K562 (cell line): ENCODE data around the gene CNOT6. TPM values are rescaled to one million over a fixed set of nuclear protein-coding genes. Genes with fewer than 3 reads are reported as not detected.

Experiments
- ATAC-seq: fragments of 200-7000 bp; cut with Tn5 transposase; 3 replicates; pipeline ENCODE4 v1.9.1; 2020; ENCODE audit warnings: moderate library complexity
- BruUV-seq: library from RNA; stranded (reverse); fragments of 400-500 nt; replicated peaks from 2 replicates; lab custom pipeline; 2021; lab: Mats Ljungman, UMichigan
- CTCF ChIA-PET: fragments of 300-600 bp; formaldehyde crosslinking; extraction: SDS; loops from one replicate; lab custom pipeline; 2021; ENCODE audit warnings: low intra/inter-chr PET ratio; lab: Yijun Ruan, JAX
- POLR2A ChIA-PET: fragments of 300-600, 350-650 bp; sonication (Branson Sonifier 250); formaldehyde crosslinking; extraction: SDS; loops from one replicate; lab custom pipeline; 2021; ENCODE audit warnings: antibody characterized with exemption, inconsistent platforms; lab: Yijun Ruan, JAX
- DNase-seq, 4 experiments: peaks; one replicate each; pipeline versions ENCODE4 v3.0.0 to v3.0.0-alpha.2; 2011 to 2018; ENCODE audit warnings: low spot score in 3 of 4, mixed read lengths in 3 of 4; ENCODE audit errors: extremely low read depth in 1 of 4
- FAIRE-seq: peaks from 2 replicates; lab custom pipeline; 2011; peaks lifted over from hg19 to GRCh38; lab: Jason Lieb, UNC
- H2AFZ ChIP-seq: 2 replicates; pipeline ENCODE4 v1.6.0; 2011; ENCODE audit warnings: low read depth, low read length, control low read depth, inconsistent platforms
- H3K27ac ChIP-seq: fragments of 200-600 bp; 3 replicates; pipeline ENCODE4 v1.8.0; 2011; ENCODE audit warnings: low read depth, mild to moderate bottlenecking, control low read depth, inconsistent platforms, low read length, moderate library complexity, mixed read lengths; ENCODE audit errors: extremely low read depth
- H3K27me3 ChIP-seq, 2 experiments: fragments of 300-600 bp in 1 of 2; 2 replicates in 1 of 2; 3 replicates in 1 of 2; pipeline versions ENCODE4 v1.6.0 to v1.8.0; 2011; ENCODE audit warnings: inconsistent platforms in 2 of 2, low read length in 2 of 2, mild to moderate bottlenecking in 1 of 2, mixed read lengths in 1 of 2, moderate library complexity in 1 of 2; ENCODE audit not compliant: control insufficient read depth in 2 of 2, insufficient read depth in 2 of 2
- H3K36me3 ChIP-seq: fragments of 300-600 bp; 3 replicates; pipeline ENCODE4 v1.8.0; 2011; ENCODE audit warnings: mild to moderate bottlenecking, low read length, inconsistent platforms; ENCODE audit not compliant: control insufficient read depth, insufficient read depth
- H3K4me1 ChIP-seq, 2 experiments: fragments of 200-600 bp in 1 of 2; replicated peaks in 1 of 2; 2 replicates in 1 of 2; 3 replicates in 1 of 2; pipeline versions ENCODE4 v1.5.1 to v1.8.0; 2011; ENCODE audit warnings: inconsistent platforms in 2 of 2, low read length in 2 of 2, mild to moderate bottlenecking in 1 of 2, mixed read lengths in 1 of 2, moderate library complexity in 1 of 2; ENCODE audit not compliant: control insufficient read depth in 2 of 2, insufficient read depth in 2 of 2
- H3K4me2 ChIP-seq: 2 replicates; pipeline ENCODE4 v1.6.1; 2011; ENCODE audit warnings: low read length, control low read depth, inconsistent platforms, mixed read lengths; ENCODE audit not compliant: insufficient read depth
- H3K4me3 ChIP-seq: fragments of 200-600 bp; sonication (generic), shearing (Covaris generic); 2 replicates; pipeline ENCODE4 v1.5.1; 2016; ENCODE audit warnings: control low read depth, inconsistent platforms
- H3K79me2 ChIP-seq: fragments of 200-600 bp; 3 replicates; pipeline ENCODE4 v1.8.0; 2011; ENCODE audit warnings: low read length, inconsistent platforms; ENCODE audit not compliant: control insufficient read depth, insufficient read depth
- H3K9ac ChIP-seq, 2 experiments: 2 replicates each; pipeline versions ENCODE4 v1.6.0 to v1.6.1; 2011; ENCODE audit warnings: low read depth in 2 of 2, low read length in 2 of 2, control low read depth in 1 of 2, inconsistent platforms in 1 of 2, mild to moderate bottlenecking in 1 of 2, mixed read lengths in 1 of 2; ENCODE audit not compliant: insufficient read depth in 1 of 2
- H3K9me1 ChIP-seq: one replicate; pipeline ENCODE4 v1.6.0; 2011; ENCODE audit warnings: inconsistent platforms, mild to moderate bottlenecking, low read length, moderate library complexity; ENCODE audit not compliant: control insufficient read depth, insufficient read depth
- H3K9me3 ChIP-seq: replicated peaks from 2 replicates; pipeline ENCODE4 v1.5.1; 2011; ENCODE audit warnings: low read depth, low read length, inconsistent platforms; ENCODE audit not compliant: control insufficient read depth, insufficient read depth
- H4K20me1 ChIP-seq: replicated peaks from 2 replicates; pipeline ENCODE4 v1.6.1; 2011; ENCODE audit warnings: low read length, inconsistent platforms, mixed read lengths; ENCODE audit not compliant: control insufficient read depth, insufficient read depth
- ATF4 ChIP-seq: fragments of 450-650 bp; formaldehyde crosslinking; IDR thresholded peaks from 2 replicates; pipeline ENCODE4 v1.4.0; 2022; ENCODE audit warnings: mild to moderate bottlenecking, moderate library complexity
- EGR1 ChIP-seq: fragments of 450-650 bp; conservative IDR thresholded peaks from 2 replicates; pipeline ENCODE4 v1.6.1; 2017; ENCODE audit warnings: mild to moderate bottlenecking
- ESRRA ChIP-seq: fragments of 450-650 bp; IDR thresholded peaks from 2 replicates; pipeline ENCODE4 v1.6.1; 2014; ENCODE audit warnings: low read depth, mild to moderate bottlenecking, moderate library complexity, borderline replicate concordance
- HDAC2 ChIP-seq: fragments of 450-650 bp; IDR thresholded peaks from 2 replicates; pipeline ENCODE4 v1.6.1; 2016; ENCODE audit warnings: mild to moderate bottlenecking
- HOXB6 ChIP-seq: fragments of 250-450 bp; sonication (Bioruptor Pico); IDR thresholded peaks from 2 replicates; pipeline ENCODE4 v1.5.1; 2022; ENCODE audit warnings: mild to moderate bottlenecking, borderline replicate concordance
- KLF1 ChIP-seq: fragments of 450-650 bp; IDR thresholded peaks from 2 replicates; pipeline ENCODE4 v1.6.1; 2016; ENCODE audit warnings: missing genetic modification characterization, missing compliant biosample characterization
- PCBP2 ChIP-seq: fragments of 200-400 bp; formaldehyde crosslinking; IDR thresholded peaks from 2 replicates; pipeline ENCODE4 v1.6.1; 2018; ENCODE audit warnings: low read length, low read depth, mild to moderate bottlenecking, moderate library complexity; ENCODE audit not compliant: poor library complexity, severe bottlenecking
- POLR3G ChIP-seq: IDR thresholded peaks from 2 replicates; pipeline ENCODE4 v1.6.1; 2011; ENCODE audit not compliant: insufficient read length, insufficient replicate concordance; ENCODE audit errors: extremely low read depth
- PYGO2 ChIP-seq: fragments of 450-650 bp; IDR thresholded peaks from 2 replicates; pipeline ENCODE4 v1.6.1; 2016; ENCODE audit warnings: mild to moderate bottlenecking, missing genetic modification characterization, moderate library complexity, missing compliant biosample characterization
- SNIP1 ChIP-seq: fragments of 450-650 bp; IDR thresholded peaks from 2 replicates; pipeline ENCODE4 v1.7.1; 2017; ENCODE audit warnings: low read depth, mild to moderate bottlenecking
- SPI1 ChIP-seq: IDR thresholded peaks from 2 replicates; pipeline ENCODE4 v1.6.1; 2011; ENCODE audit warnings: low read depth, low read length, control low read depth, borderline replicate concordance
- WHSC1 ChIP-seq: IDR thresholded peaks from one replicate; pipeline ENCODE4 v1.6.1; 2012; ENCODE audit warnings: low read length, control low read depth, inconsistent platforms
- XRCC5 ChIP-seq: fragments of 200-400 bp; formaldehyde crosslinking; IDR thresholded peaks from 2 replicates; pipeline ENCODE4 v1.6.1; 2017; ENCODE audit warnings: low read depth, mild to moderate bottlenecking, low read length
- ZNF212 ChIP-seq: fragments of 450-650 bp; formaldehyde crosslinking; IDR thresholded peaks from 2 replicates; pipeline ENCODE4 v1.4.0; 2020; ENCODE audit warnings: mild to moderate bottlenecking
- ZNF280B ChIP-seq: fragments of 250-450 bp; sonication (Bioruptor Pico); IDR thresholded peaks from 2 replicates; pipeline ENCODE4 v1.5.1; 2021; ENCODE audit warnings: mild to moderate bottlenecking
- WGBS: fragments of 100-300 bp; shearing (Covaris generic); methylation state at CpG from one replicate; pipeline ENCODE4 v1.1.6; 2016; ENCODE audit warnings: low coverage, mixed read lengths; ENCODE audit not compliant: insufficient coverage; ENCODE audit errors: missing lambda C conversion rate; 5-methylcytosine and 5-hydroxymethylcytosine counted together
- in situ Hi-C: fragments of 300-500 bp; cut with MboI; formaldehyde crosslinking; loops from 4 replicates; pipeline ENCODE4 v1.15.0; 2018; ENCODE audit warnings: inconsistent platforms, mixed read lengths
- intact Hi-C: fragments of 100-400 bp; cut with micrococcal nuclease; formaldehyde crosslinking; loops from 2 replicates; pipeline ENCODE4 v1.14.2; 2022
- polyA plus RNA-seq, 8 experiments: library from polyadenylated mRNA; depleted of rRNA in 4 of 8; stranded (reverse) in 5 of 8; unstranded in 3 of 8; fragments of >200 nt; fragmentation: Nextera tagmentation in 2 of 8; fragmentation: Illumina TruSeq in 1 of 8; extraction: Ambion mirVana in 2 of 8; extraction: Trizol in 1 of 8; gene quantifications; 2 replicates each; pipeline versions ENCODE4 v1.2.1 to v1.2.3, GENCODE V29; 2011 to 2014; ENCODE audit warnings: inconsistent platforms in 1 of 8, missing spikeins in 1 of 8
- total RNA-seq, 7 experiments: library from RNA; depleted of rRNA in 6 of 7; stranded (reverse); fragments of >200 nt in 6 of 7; fragmentation: Illumina TruSeq in 2 of 7; extraction: Trizol in 2 of 7; gene quantifications; 2 replicates each; pipeline versions ENCODE4 v1.2.1 to v1.2.3, GENCODE V29; 2011 to 2021; ENCODE audit warnings: low replicate concordance in 1 of 7

Gene CNOT6
- total and polyA plus RNA-seq, 9 of the 15 experiments (the other 6 are each of a cell fraction or from before 2014, with no cell fraction given): 4.9 to 32.4 (median 14.0) TPM

GRCh38 chr5:180613188-180613813 lies 119.1 kb downstream of the CNOT6 start:
- CTCF ChIA-PET: no interaction called here
- intact Hi-C loops: no loop called here
- DNase-seq (no peak), ATAC-seq (no peak), FAIRE-seq (no peak)
- H2AFZ ChIP-seq: no peak overlapping the region
- H3K9ac ChIP-seq: no peak overlapping the region
- no TSS peak for BruUV-seq
- no peak overlapping the region for H3K27ac ChIP-seq
- in situ Hi-C loops: no loop called here
- H3K79me2 ChIP-seq: no peaks in the 10 kb centered on the region
- H3K4me2 ChIP-seq: no peak overlapping the region
- H3K27me3 ChIP-seq: peaks cover 22 to 47% of the 10 kb centered on the region in 2 experiments; a peak in 4 of 5 replicates
- H3K4me3 ChIP-seq: no peak overlapping the region
- H3K36me3 ChIP-seq: no peaks in the 10 kb centered on the region
- H3K9me1 ChIP-seq: no peaks in the 10 kb centered on the region
- H3K9me3 ChIP-seq: no peaks in the 10 kb centered on the region
- TF ChIP-seq ZNF212 (CRISPR knock-in tag): no peak
- TF ChIP-seq EGR1: 0 out of 2 replicates have a peak, but pooled peaks have one; percentile 12
- no peak for TF ChIP-seq SPI1
- no peak for TF ChIP-seq ESRRA
- TF ChIP-seq POLR3G: no peak
- H4K20me1 ChIP-seq: 0 out of 2 replicates have a peak, but pooled peaks cover 12% of the 10 kb centered on the region
- 9% methylated on average over 18 of the region's 19 CpGs for WGBS
- peaks cover 3 to 41% of the 10 kb centered on the region in 2 experiments; a peak in 4 of 5 replicates for H3K4me1 ChIP-seq
- POLR2A ChIA-PET: no interaction called here

DNA sequence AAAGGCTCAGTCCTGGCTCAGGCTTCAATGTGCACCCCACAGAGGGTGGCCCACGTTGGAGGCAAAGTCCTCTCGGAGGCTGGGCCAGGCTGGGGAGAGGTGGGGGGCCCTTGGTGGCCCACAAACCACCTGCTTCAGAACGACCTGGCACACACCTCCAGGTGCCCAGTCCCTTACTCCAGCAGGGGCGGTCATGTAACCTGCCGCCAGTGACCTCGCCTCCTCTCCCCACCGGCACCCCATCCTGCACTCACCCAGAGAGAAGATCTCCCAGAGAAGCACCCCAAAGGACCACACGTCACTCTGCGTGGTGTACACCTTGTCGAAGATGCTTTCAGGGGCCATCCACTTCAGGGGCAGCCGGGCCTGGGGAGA lies 119.6 kb downstream of the CNOT6 start:
- H3K27ac ChIP-seq: no peak overlapping the region
- in situ Hi-C loops (no loop called here), intact Hi-C loops (no loop called here)
- no TSS peak for BruUV-seq
- ATAC-seq (no peak), DNase-seq (no peak), FAIRE-seq (no peak)
- H3K9me3 ChIP-seq: no peaks in the 10 kb centered on the region
- ChIA-PET POLR2A (no interaction called here), CTCF (no interaction called here)
- 12% methylated on average over 11 of the region's 11 CpGs for WGBS
- H3K4me2 ChIP-seq: no peak overlapping the region
- H3K79me2 ChIP-seq: no peaks in the 10 kb centered on the region
- H3K9me1 ChIP-seq: no peaks in the 10 kb centered on the region
- H3K4me1 ChIP-seq: peaks cover 0 to 36% of the 10 kb centered on the region in 2 experiments; a peak in 2 of 5 replicates
- H4K20me1 ChIP-seq: 0 out of 2 replicates have a peak, but pooled peaks cover 12% of the 10 kb centered on the region
- H2AFZ ChIP-seq: no peak overlapping the region
- peaks cover 22 to 47% of the 10 kb centered on the region in 2 experiments; a peak in 4 of 5 replicates for H3K27me3 ChIP-seq
- no peak overlapping the region for H3K4me3 ChIP-seq
- no peaks in the 10 kb centered on the region for H3K36me3 ChIP-seq
- H3K9ac ChIP-seq: no peak overlapping the region
- TF ChIP-seq ATF4 (CRISPR knock-in tag) (no peak), ZNF280B (CRISPR knock-in tag) (no peak), PYGO2 (tag) (no peak), KLF1 (tag) (no peak), WHSC1 (no peak), PCBP2 (no peak), SNIP1 (no peak), HOXB6 (CRISPR knock-in tag) (no peak), HDAC2 (no peak), XRCC5 (no peak)
